Measurements from ENCODE around the gene ZNF831. TPM values are rescaled to one million over a fixed set of nuclear protein-coding genes. Genes with fewer than 3 reads are reported as not detected.

The ZNF831 gene
- total and polyA plus RNA-seq, 4 experiments from 2014 or later = 7.8 to 49.0 (median 29.5) TPM

DNA sequence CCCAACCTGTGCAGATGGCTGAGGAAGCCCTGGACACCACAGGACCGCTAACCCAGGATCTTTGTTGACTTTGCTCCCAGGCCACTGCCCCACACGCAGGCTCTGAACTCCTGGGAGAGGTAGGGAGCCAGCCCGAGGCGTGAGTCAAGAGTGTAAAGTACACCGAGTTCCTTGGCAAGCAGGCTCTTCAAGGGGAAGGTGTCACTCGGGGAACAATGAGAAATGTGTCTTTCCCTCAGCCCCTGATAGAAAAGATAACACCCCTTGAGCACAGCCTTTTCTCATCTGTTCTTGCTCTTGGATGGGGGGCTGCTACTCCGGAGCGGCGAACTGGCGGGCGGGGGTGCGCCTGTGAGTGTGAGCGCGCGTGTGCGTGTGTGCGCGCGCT, 136.3 kb downstream of the ZNF831 start:
- Mint-ChIP-seq H3K27ac (no peak overlapping the region), H3K4me1 (peaks cover 0 to 23% (median 4%) of the 10 kb centered on the region in 4 donors), H3K9me3 (no peaks in the 10 kb centered on the region), H3K4me3 (peak overlapping the region in 1 of 8 donors; percentile 52), H3K27me3 (peaks cover 25 to 40% of the 10 kb centered on the region in 2 donors), H3K36me3 (no peaks in the 10 kb centered on the region)
- no peak overlapping the region for H3K27ac ChIP-seq (ENCODE audit: low read depth, low read length)
- no peaks in the 10 kb centered on the region for H3K4me1 ChIP-seq (ENCODE audit: insufficient read depth, low read length)
- intact Hi-C loops (cut with micrococcal nuclease) = no loop called here
- no peaks in the 10 kb centered on the region for H3K9me3 ChIP-seq (ENCODE audit: control insufficient read depth in 1 of 2, low read length in 2 of 2)
- POLR2A ChIA-PET (ENCODE audit: partially characterized antibody) = no interaction called here
- CTCF ChIA-PET (ENCODE audit: partially characterized antibody) = no interaction called here
- peaks cover 14% of the 10 kb centered on the region for H3K27me3 ChIP-seq (ENCODE audit: insufficient read depth, low read length)
- DNase-seq = no peak
- no peak overlapping the region for H3K4me3 ChIP-seq (ENCODE audit: low read length in 2 of 2)
- no peaks in the 10 kb centered on the region for H3K36me3 ChIP-seq (ENCODE audit: insufficient read depth, low read length)

DNA sequence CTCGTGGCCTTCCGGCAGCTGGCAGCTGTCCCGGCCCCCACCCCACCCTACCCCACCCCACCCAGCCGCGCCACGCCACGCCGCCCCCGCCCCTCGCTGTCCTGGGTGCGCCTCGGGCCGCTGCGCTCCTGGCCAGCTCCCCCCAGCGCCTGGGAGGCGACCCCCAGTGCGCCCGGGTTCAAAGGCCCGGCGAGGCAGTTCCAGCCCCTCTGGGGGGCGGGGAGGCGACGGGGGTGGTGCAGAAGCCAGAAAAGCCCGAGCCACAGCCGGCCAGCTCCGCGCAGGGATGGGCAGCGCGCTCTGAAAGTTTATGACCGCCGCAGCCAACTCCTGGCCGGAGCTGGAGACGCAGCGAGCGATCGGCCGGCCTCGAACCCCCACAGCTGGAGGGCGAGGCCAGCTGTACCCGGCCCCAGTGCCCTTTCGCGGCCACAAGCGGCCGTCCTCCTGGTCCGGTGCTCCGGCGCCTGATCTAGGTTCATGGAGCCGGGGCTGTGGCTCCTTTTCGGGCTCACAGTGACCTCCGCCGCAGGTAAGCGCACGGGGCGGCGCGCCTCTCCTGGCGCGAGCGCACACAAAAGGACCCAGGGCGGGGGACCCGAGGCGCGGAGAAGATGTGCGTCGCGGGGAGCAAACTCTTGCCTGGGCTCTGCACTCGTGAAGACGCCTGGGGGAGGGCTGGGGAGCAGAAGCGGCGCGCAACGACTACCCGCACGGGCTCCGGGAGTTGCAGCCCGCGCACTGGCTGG, 136.9 kb downstream of the ZNF831 start, which contains the start of gene EDN3:
EDN3 (plus strand) TSS at position 279 of the 749 bp plus-strand sequence; CDS start at position 481, 202 bp downstream.
- peaks cover 0 to 23% (median 4%) of the 10 kb centered on the region in 4 donors for H3K4me1 Mint-ChIP-seq
- no peak within 1 kb of the TSS for H3K27ac ChIP-seq (ENCODE audit: low read depth, low read length)
- H3K27me3 ChIP-seq (ENCODE audit: insufficient read depth, low read length) = peaks cover 14% of the 10 kb centered on the region
- no peaks in the 10 kb centered on the region for H3K36me3 Mint-ChIP-seq
- H3K4me1 ChIP-seq (ENCODE audit: insufficient read depth, low read length) = no peaks in the 10 kb centered on the region
- no peak within 1 kb of the TSS for H3K27ac Mint-ChIP-seq
- POLR2A ChIA-PET (ENCODE audit: partially characterized antibody) = no interaction called here
- H3K4me3 ChIP-seq (ENCODE audit: low read length in 2 of 2) = no peak within 1 kb of the TSS
- no peaks in the 10 kb centered on the region for H3K9me3 ChIP-seq (ENCODE audit: control insufficient read depth in 1 of 2, low read length in 2 of 2)
- no peak for DNase-seq
- no peaks in the 10 kb centered on the region for H3K9me3 Mint-ChIP-seq
- peaks cover 25 to 40% of the 10 kb centered on the region in 2 donors for H3K27me3 Mint-ChIP-seq
- CTCF ChIA-PET (ENCODE audit: partially characterized antibody) = no interaction called here
- H3K4me3 Mint-ChIP-seq = peak within 1 kb of the TSS in 1 of 8 donors; percentile 52
- H3K36me3 ChIP-seq (ENCODE audit: insufficient read depth, low read length) = no peaks in the 10 kb centered on the region
- intact Hi-C loops (cut with micrococcal nuclease) = no loop called here

DNA sequence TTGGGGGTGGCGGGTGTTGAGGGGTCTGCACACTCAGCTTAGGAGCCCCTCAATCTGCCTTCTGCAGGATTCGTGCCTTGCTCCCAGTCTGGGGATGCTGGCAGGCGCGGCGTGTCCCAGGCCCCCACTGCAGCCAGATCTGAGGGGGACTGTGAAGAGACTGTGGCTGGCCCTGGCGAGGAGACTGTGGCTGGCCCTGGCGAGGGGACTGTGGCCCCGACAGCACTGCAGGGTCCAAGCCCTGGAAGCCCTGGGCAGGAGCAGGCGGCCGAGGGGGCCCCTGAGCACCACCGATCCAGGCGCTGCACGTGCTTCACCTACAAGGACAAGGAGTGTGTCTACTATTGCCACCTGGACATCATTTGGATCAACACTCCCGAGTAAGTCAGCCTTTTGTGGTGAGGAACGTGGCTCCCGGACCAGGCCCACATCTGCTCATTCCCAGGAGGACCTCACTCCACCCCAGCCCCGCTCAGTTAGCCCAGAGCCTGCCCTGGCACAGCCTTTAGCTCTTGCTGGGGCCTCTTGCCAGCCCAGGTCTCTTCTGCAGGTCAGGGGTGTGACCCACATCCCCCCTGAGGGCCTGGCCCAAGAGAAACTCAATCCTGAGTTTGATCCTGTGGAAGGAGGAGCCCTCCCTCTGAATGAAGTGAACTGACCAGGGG, 137.9 kb downstream of the ZNF831 start:
- ChIA-PET CTCF (ENCODE audit: partially characterized antibody) (no interaction called here), POLR2A (ENCODE audit: partially characterized antibody) (no interaction called here)
- Histone ChIP-seq H3K4me3 (ENCODE audit: low read length in 2 of 2) (no peak overlapping the region), H3K36me3 (ENCODE audit: insufficient read depth, low read length) (no peaks in the 10 kb centered on the region), H3K27ac (ENCODE audit: low read depth, low read length) (no peak overlapping the region), H3K27me3 (ENCODE audit: insufficient read depth, low read length) (peaks cover 14% of the 10 kb centered on the region), H3K9me3 (ENCODE audit: control insufficient read depth in 1 of 2, low read length in 2 of 2) (no peaks in the 10 kb centered on the region), H3K4me1 (ENCODE audit: insufficient read depth, low read length) (no peaks in the 10 kb centered on the region)
- intact Hi-C loops (cut with micrococcal nuclease) = no loop called here
- Mint-ChIP-seq H3K27me3 (peaks cover 25 to 38% of the 10 kb centered on the region in 2 donors), H3K36me3 (no peaks in the 10 kb centered on the region), H3K4me1 (peaks cover 0 to 23% (median 4%) of the 10 kb centered on the region in 4 donors), H3K27ac (no peak overlapping the region), H3K9me3 (no peaks in the 10 kb centered on the region), H3K4me3 (peak overlapping the region in 1 of 8 donors; percentile 39)
- no peak for DNase-seq

DNA sequence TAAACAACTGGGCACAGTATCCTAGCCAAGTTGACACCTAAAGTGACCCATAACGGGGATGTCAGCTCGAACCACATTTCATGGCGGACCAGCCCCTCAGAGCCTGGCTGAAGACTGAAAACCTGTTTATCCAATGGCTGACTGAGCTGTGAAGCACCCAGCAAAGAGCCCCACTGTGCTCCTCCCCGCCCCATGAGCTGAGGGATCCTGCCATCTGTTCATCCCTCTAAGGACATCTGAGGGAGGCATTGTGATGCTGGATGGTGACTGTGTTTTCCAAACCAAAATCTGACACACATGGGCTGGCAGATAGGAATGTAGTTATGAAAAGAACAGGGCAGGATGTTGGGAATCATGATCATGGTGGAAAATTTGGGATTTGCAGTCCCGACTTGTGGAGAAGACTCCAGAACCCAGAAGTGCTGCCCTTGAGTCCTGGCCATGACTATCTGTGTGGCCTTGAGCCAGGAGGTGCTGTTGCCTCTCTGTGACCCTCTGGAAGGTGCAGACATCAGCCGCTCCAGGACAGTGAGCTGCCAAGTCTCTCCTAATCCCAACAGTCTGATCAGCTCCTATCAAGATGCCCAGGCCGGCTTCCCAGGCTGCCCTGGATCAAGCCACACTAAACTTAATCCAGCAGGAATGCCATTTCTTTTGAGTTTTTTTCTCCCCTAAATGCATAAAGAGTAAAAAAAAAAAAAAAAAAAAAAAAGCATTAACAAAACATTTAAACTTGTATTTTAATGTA, 142.5 kb downstream of the ZNF831 start:
- Histone ChIP-seq H3K4me1 (ENCODE audit: insufficient read depth, low read length) (peaks cover 14% of the 10 kb centered on the region), H3K27me3 (ENCODE audit: insufficient read depth, low read length) (no peaks in the 10 kb centered on the region), H3K4me3 (ENCODE audit: low read length in 2 of 2) (no peak overlapping the region), H3K36me3 (ENCODE audit: insufficient read depth, low read length) (no peaks in the 10 kb centered on the region), H3K27ac (ENCODE audit: low read depth, low read length) (no peak overlapping the region), H3K9me3 (ENCODE audit: control insufficient read depth in 1 of 2, low read length in 2 of 2) (no peaks in the 10 kb centered on the region)
- Mint-ChIP-seq H3K27ac (no peak overlapping the region), H3K9me3 (no peaks in the 10 kb centered on the region), H3K27me3 (peaks cover 16% of the 10 kb centered on the region in 2 donors), H3K4me1 (peaks cover 8 to 63% (median 14%) of the 10 kb centered on the region in 4 donors), H3K36me3 (no peaks in the 10 kb centered on the region), H3K4me3 (no peak overlapping the region)
- POLR2A ChIA-PET (ENCODE audit: partially characterized antibody) = no interaction called here
- CTCF ChIA-PET (ENCODE audit: partially characterized antibody) = no interaction called here
- no peak for DNase-seq
- intact Hi-C loops (cut with micrococcal nuclease) = no loop called here

DNA sequence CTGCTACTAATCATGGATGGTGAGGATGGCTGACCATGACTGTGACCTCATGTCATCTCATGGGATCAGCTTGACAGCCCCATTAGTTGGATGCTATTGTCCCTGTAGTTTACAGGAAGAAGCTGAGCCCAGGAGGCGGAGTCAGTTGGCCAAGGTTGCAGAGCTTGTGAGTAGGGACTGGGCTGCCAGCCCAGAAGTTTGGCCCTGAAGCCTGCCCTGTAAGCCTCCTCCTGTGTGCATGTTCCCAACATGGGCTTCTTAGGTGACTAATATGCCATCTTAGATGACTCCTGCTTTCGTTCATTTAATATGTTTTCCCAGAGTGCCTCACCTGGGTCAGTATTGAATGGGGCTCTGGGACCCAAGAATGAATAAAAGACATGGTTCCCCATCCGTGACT, 143.6 kb downstream of the ZNF831 start:
- Histone ChIP-seq H3K9me3 (ENCODE audit: control insufficient read depth in 1 of 2, low read length in 2 of 2) (no peaks in the 10 kb centered on the region), H3K36me3 (ENCODE audit: insufficient read depth, low read length) (no peaks in the 10 kb centered on the region), H3K27me3 (ENCODE audit: insufficient read depth, low read length) (no peaks in the 10 kb centered on the region), H3K27ac (ENCODE audit: low read depth, low read length) (no peak overlapping the region), H3K4me1 (ENCODE audit: insufficient read depth, low read length) (peaks cover 14% of the 10 kb centered on the region), H3K4me3 (ENCODE audit: low read length in 2 of 2) (no peak overlapping the region)
- intact Hi-C loops (cut with micrococcal nuclease) = no loop called here
- Mint-ChIP-seq H3K27me3 (peaks cover 13% of the 10 kb centered on the region in 2 donors), H3K4me1 (peaks cover 8 to 66% (median 14%) of the 10 kb centered on the region in 4 donors), H3K27ac (no peak overlapping the region), H3K4me3 (no peak overlapping the region), H3K9me3 (no peaks in the 10 kb centered on the region), H3K36me3 (no peaks in the 10 kb centered on the region)
- POLR2A ChIA-PET (ENCODE audit: partially characterized antibody) = no interaction called here
- CTCF ChIA-PET (ENCODE audit: partially characterized antibody) = no interaction called here
- DNase-seq = no peak

Other genes starting within 250 kb of the ZNF831 start
- 10 to 100 TPM; 77.6 to 93.3 TPM for gene NELFCD, start 182.6 kb upstream of the ZNF831 start, total RNA-seq
- 10 to 100 TPM; 72.6 to 88.0 TPM for gene NELFCD, start 182.6 kb upstream of the ZNF831 start, polyA plus RNA-seq
- gene CTSZ, start 156.6 kb upstream of the ZNF831 start, total RNA-seq = 10 to 100 TPM; 34.8 to 37.3 TPM
- 1 to 10 TPM in 1 of 2 donors, under 1 TPM in 1; 0.76 to 3.4 TPM for gene CTSZ, start 156.6 kb upstream of the ZNF831 start, polyA plus RNA-seq
- not detected for gene TUBB1, start 144.4 kb upstream of the ZNF831 start, total RNA-seq
- gene TUBB1, start 144.4 kb upstream of the ZNF831 start, polyA plus RNA-seq = not detected
- 10 to 100 TPM; 77.2 to 84.5 TPM for gene ATP5F1E, start 131.5 kb upstream of the ZNF831 start, total RNA-seq
- gene ATP5F1E, start 131.5 kb upstream of the ZNF831 start, polyA plus RNA-seq = 100 to 1,000 TPM in 1 of 2 donors, 10 to 100 TPM in 1; 76.9 to 102 TPM
- gene PRELID3B, start 121.0 kb upstream of the ZNF831 start, total RNA-seq = 10 to 100 TPM; 47.0 to 53.5 TPM
- 10 to 100 TPM; 35.7 to 54.7 TPM for gene PRELID3B, start 121.0 kb upstream of the ZNF831 start, polyA plus RNA-seq
- under 1 TPM; 0.78 to 0.93 TPM for gene EDN3, start 136.8 kb downstream of the ZNF831 start, total RNA-seq
- gene EDN3, start 136.8 kb downstream of the ZNF831 start, polyA plus RNA-seq = under 1 TPM in 1 of 2 donors, not detected in 1; 0.15 TPM

Measured in CD4-positive, alpha-beta memory T cell (primary cell).